ENCODE data around the gene OTULIN.

OTULIN gene

GRCh38 chr5:14676320-14676719, 11.8 kb downstream of the OTULIN start:
- Histone ChIP-seq H3K4me2 (ENCODE audit: low read length) (peak overlapping the region; percentile 62), H3K79me2 (ENCODE audit: insufficient read depth, low read length) (peaks cover 36% of the 10 kb centered on the region), H4K20me1 (ENCODE audit: insufficient read depth, low read length) (no peaks in the 10 kb centered on the region), H3F3A (ENCODE audit: insufficient read depth, low read length) (no peaks in the 10 kb centered on the region), H3K27ac (ENCODE audit: low read depth, low read length, poor library complexity, severe bottlenecking) (peak overlapping the region; percentile 78), H3K9me2 (ENCODE audit: low read depth, low read length) (no peaks in the 10 kb centered on the region), H3K36me3 (ENCODE audit: insufficient read depth, low read length) (peaks cover 40% of the 10 kb centered on the region), H3K9ac (ENCODE audit: low read length) (peak overlapping the region; percentile 5; the same call in 1 of the 2 replicates), H3K4me3 (ENCODE audit: low read depth, low read length, poor library complexity, severe bottlenecking) (no peak overlapping the region), H2AFZ (ENCODE audit: low read length) (no peak overlapping the region), H3K27me3 (ENCODE audit: insufficient read depth, low read length) (no peaks in the 10 kb centered on the region), H3K9me3 (ENCODE audit: low read length) (no peaks in the 10 kb centered on the region), H3K4me1 (ENCODE audit: insufficient read depth, low read length, severe bottlenecking) (peaks cover 54% of the 10 kb centered on the region)
- TF ChIP-seq EZH2 (IDR thresholded peaks at IDR 0.05; ENCODE audit: borderline replicate concordance, low read length) (no peak), CTCF (IDR thresholded peaks at IDR 0.05; ENCODE audit: low read length) (no peak)

GRCh38 chr5:14678773-14679334, 14.3 kb downstream of the OTULIN start:
- Histone ChIP-seq H3K79me2 (ENCODE audit: insufficient read depth, low read length) (peaks cover 13% of the 10 kb centered on the region; the same call in 1 of the 2 replicates), H3K4me1 (ENCODE audit: insufficient read depth, low read length, severe bottlenecking) (peaks cover 30% of the 10 kb centered on the region), H3K4me2 (ENCODE audit: low read length) (no peak overlapping the region), H3K9me3 (ENCODE audit: low read length) (no peaks in the 10 kb centered on the region), H3K9ac (ENCODE audit: low read length) (no peak overlapping the region), H3F3A (ENCODE audit: insufficient read depth, low read length) (no peaks in the 10 kb centered on the region), H2AFZ (ENCODE audit: low read length) (no peak overlapping the region), H3K4me3 (ENCODE audit: low read depth, low read length, poor library complexity, severe bottlenecking) (no peak overlapping the region), H3K36me3 (ENCODE audit: insufficient read depth, low read length) (peaks cover 58% of the 10 kb centered on the region), H3K27ac (ENCODE audit: low read depth, low read length, poor library complexity, severe bottlenecking) (no peak overlapping the region), H3K27me3 (ENCODE audit: insufficient read depth, low read length) (no peaks in the 10 kb centered on the region), H3K9me2 (ENCODE audit: low read depth, low read length) (no peaks in the 10 kb centered on the region), H4K20me1 (ENCODE audit: insufficient read depth, low read length) (no peaks in the 10 kb centered on the region)
- no peak for TF ChIP-seq CTCF (IDR thresholded peaks at IDR 0.05; ENCODE audit: low read length)
- no peak for TF ChIP-seq EZH2 (IDR thresholded peaks at IDR 0.05; ENCODE audit: borderline replicate concordance, low read length)

- peaks cover 56% of the 10 kb centered on the region for H3K36me3 ChIP-seq (ENCODE audit: insufficient read depth, low read length)
- H2AFZ ChIP-seq (ENCODE audit: low read length), result no peak overlapping the region
- H3K9ac ChIP-seq (ENCODE audit: low read length), result no peak overlapping the region
- no peaks in the 10 kb centered on the region for H3K9me2 ChIP-seq (ENCODE audit: low read depth, low read length)
- no peak for TF ChIP-seq CTCF (IDR thresholded peaks at IDR 0.05; ENCODE audit: low read length)
- no peak for TF ChIP-seq EZH2 (IDR thresholded peaks at IDR 0.05; ENCODE audit: borderline replicate concordance, low read length)
- no peak overlapping the region for H3K4me2 ChIP-seq (ENCODE audit: low read length)
- H3K4me3 ChIP-seq (ENCODE audit: low read depth, low read length, poor library complexity, severe bottlenecking), result no peak overlapping the region
- peaks cover 6% of the 10 kb centered on the region; the same call in 1 of the 2 replicates for H3K79me2 ChIP-seq (ENCODE audit: insufficient read depth, low read length)
- no peaks in the 10 kb centered on the region for H3K27me3 ChIP-seq (ENCODE audit: insufficient read depth, low read length)
- peaks cover 26% of the 10 kb centered on the region for H3K4me1 ChIP-seq (ENCODE audit: insufficient read depth, low read length, severe bottlenecking)
- H3K27ac ChIP-seq (ENCODE audit: low read depth, low read length, poor library complexity, severe bottlenecking), result no peak overlapping the region
- no peaks in the 10 kb centered on the region for H4K20me1 ChIP-seq (ENCODE audit: insufficient read depth, low read length)
- H3F3A ChIP-seq (ENCODE audit: insufficient read depth, low read length), result no peaks in the 10 kb centered on the region
- no peaks in the 10 kb centered on the region for H3K9me3 ChIP-seq (ENCODE audit: low read length)
Measured at GRCh38 chr5:14679595-14679994, 15.1 kb downstream of the OTULIN start.
